HepG2 (cell line): ENCODE measurements around the gene OR52I2. TPM values are rescaled to one million over a fixed set of nuclear protein-coding genes. Genes with fewer than 3 reads are reported as not detected.

ENCODE experiments used
- ATAC-seq: fragments of 200-7000 bp; cut with Tn5 transposase; 3 replicates; pipeline ENCODE4 v1.9.1; 2020; ENCODE audit warnings: mild to moderate bottlenecking, moderate library complexity
- BruUV-seq: library from RNA; stranded (reverse); fragments of 400-500 nt; replicated peaks from 2 replicates; lab custom pipeline; 2021; lab: Mats Ljungman, UMichigan
- CTCF ChIA-PET: fragments of 300-600 bp; formaldehyde crosslinking; extraction: SDS; loops from one replicate; lab custom pipeline; 2021; ENCODE audit warnings: low total read pairs, inconsistent platforms, low intra/inter-chr PET ratio; lab: Yijun Ruan, JAX
- POLR2A ChIA-PET: fragments of 350-600 bp; sonication (Branson Sonifier 250); formaldehyde crosslinking; loops from one replicate; lab custom pipeline; 2020; ENCODE audit warnings: antibody characterized with exemption, inconsistent platforms; lab: Yijun Ruan, JAX
- DNase-seq: peaks from one replicate; pipeline ENCODE4 v3.0.0-alpha.2; 2015; ENCODE audit warnings: low spot score
- FAIRE-seq: peaks from 3 replicates; lab custom pipeline; 2011; peaks lifted over from hg19 to GRCh38; lab: Jason Lieb, UNC
- H2AFZ ChIP-seq: one replicate; pipeline ENCODE4 v1.6.1; 2011; ENCODE audit warnings: low read length, inconsistent platforms
- H3K27ac ChIP-seq: fragments of 300-600 bp; 3 replicates; pipeline ENCODE4 v1.8.0; 2011; ENCODE audit warnings: mixed run types, mild to moderate bottlenecking, mixed read lengths, low read length, inconsistent platforms; ENCODE audit not compliant: insufficient read depth; ENCODE audit errors: extremely low read length
- H3K27me3 ChIP-seq, 2 experiments: fragments of 200-600 bp in 1 of 2; 2 replicates in 1 of 2; 3 replicates in 1 of 2; pipeline versions ENCODE4 v1.6.0 to v1.8.0; 2011; ENCODE audit warnings: low read length in 2 of 2, mild to moderate bottlenecking in 2 of 2, moderate library complexity in 2 of 2, inconsistent platforms in 1 of 2; ENCODE audit not compliant: insufficient read depth in 2 of 2, control insufficient read depth in 1 of 2
- H3K36me3 ChIP-seq, 2 experiments: fragments of 200-600 bp in 1 of 2; replicated peaks in 1 of 2; 2 replicates in 1 of 2; 3 replicates in 1 of 2; pipeline versions ENCODE4 v1.5.1 to v1.8.0; 2011; ENCODE audit warnings: low read length in 2 of 2, inconsistent platforms in 1 of 2; ENCODE audit not compliant: insufficient read depth in 2 of 2, control insufficient read depth in 1 of 2
- H3K4me1 ChIP-seq: 2 replicates; pipeline ENCODE4 v1.5.1; 2012; ENCODE audit warnings: low read length, inconsistent platforms; ENCODE audit not compliant: insufficient read depth
- H3K4me2 ChIP-seq: 2 replicates; pipeline ENCODE4 v1.6.0; 2011; ENCODE audit warnings: low read depth, low read length, inconsistent platforms
- H3K4me3 ChIP-seq, 3 experiments: fragments of 200-600 bp in 1 of 3; sonication (generic), shearing (Covaris generic) in 1 of 3; replicated peaks in 1 of 3; 2 replicates each; pipeline ENCODE4 v1.5.1; 2011 to 2016; ENCODE audit warnings: low read length in 3 of 3, inconsistent platforms in 2 of 3, low read depth in 2 of 3, mild to moderate bottlenecking in 2 of 3, control low read depth in 1 of 3, mixed read lengths in 1 of 3; ENCODE audit not compliant: insufficient read depth in 1 of 3
- H3K79me2 ChIP-seq: one replicate; pipeline ENCODE4 v1.6.1; 2011; ENCODE audit warnings: low read length, inconsistent platforms; ENCODE audit not compliant: insufficient read depth
- H3K9ac ChIP-seq: 2 replicates; pipeline ENCODE4 v1.6.0; 2011; ENCODE audit warnings: mild to moderate bottlenecking, low read depth, low read length, inconsistent platforms; ENCODE audit not compliant: insufficient read depth
- H3K9me3 ChIP-seq: 2 replicates; pipeline ENCODE4 v1.5.1; 2012; ENCODE audit warnings: mild to moderate bottlenecking, low read length
- H4K20me1 ChIP-seq: 2 replicates; pipeline ENCODE4 v1.6.0; 2011; ENCODE audit warnings: inconsistent platforms, mild to moderate bottlenecking, low read length, moderate library complexity; ENCODE audit not compliant: insufficient read depth
- ADNP ChIP-seq: sonication (generic); formaldehyde crosslinking; IDR thresholded peaks from 2 replicates; pipeline ENCODE4 v1.4.0; 2020; ENCODE audit warnings: missing genetic modification reagents
- CBFB ChIP-seq: sonication (generic); formaldehyde crosslinking; IDR thresholded peaks from 2 replicates; pipeline ENCODE4 v1.4.0; 2020; ENCODE audit warnings: missing genetic modification reagents
- GLMP ChIP-seq: sonication (generic); formaldehyde crosslinking; IDR thresholded peaks from 2 replicates; pipeline ENCODE4 v1.9.0; 2021; ENCODE audit warnings: missing genetic modification reagents, mild to moderate bottlenecking, borderline replicate concordance
- GZF1 ChIP-seq: sonication (generic); formaldehyde crosslinking; IDR thresholded peaks from 2 replicates; pipeline ENCODE4 v1.5.1; 2020; ENCODE audit warnings: mild to moderate bottlenecking, missing genetic modification reagents
- SIN3B ChIP-seq: fragments of 150-350 bp; IDR thresholded peaks from 2 replicates; pipeline ENCODE4 v1.6.1; 2014; ENCODE audit warnings: low read length
- TOE1 ChIP-seq: sonication (generic); formaldehyde crosslinking; IDR thresholded peaks from 2 replicates; pipeline ENCODE4 v1.4.0; 2020; ENCODE audit warnings: mild to moderate bottlenecking, missing genetic modification reagents
- ZBTB26 ChIP-seq: IDR thresholded peaks from 2 replicates; pipeline ENCODE4 v1.6.1; 2016; ENCODE audit warnings: missing compliant biosample characterization, missing genetic modification reagents, borderline replicate concordance
- ZFP91 ChIP-seq: sonication (generic); formaldehyde crosslinking; IDR thresholded peaks from 2 replicates; pipeline ENCODE4 v1.9.0; 2022; ENCODE audit warnings: missing genetic modification reagents, mild to moderate bottlenecking, borderline replicate concordance
- ZNF160 ChIP-seq: sonication (generic); formaldehyde crosslinking; IDR thresholded peaks from 2 replicates; pipeline ENCODE4 v1.8.0; 2022; ENCODE audit warnings: mild to moderate bottlenecking, inconsistent platforms, missing genetic modification reagents
- ZNF232 ChIP-seq: sonication (generic); formaldehyde crosslinking; IDR thresholded peaks from 2 replicates; pipeline ENCODE4 v1.4.0; 2020; ENCODE audit warnings: missing genetic modification reagents, borderline replicate concordance
- ZNF343 ChIP-seq: sonication (generic); formaldehyde crosslinking; IDR thresholded peaks from 2 replicates; pipeline ENCODE4 v1.4.0; 2020; ENCODE audit warnings: mild to moderate bottlenecking, missing genetic modification reagents
- ZNF362 ChIP-seq: sonication (generic); formaldehyde crosslinking; IDR thresholded peaks from 2 replicates; pipeline ENCODE4 v1.4.0; 2020; ENCODE audit warnings: missing genetic modification reagents, mild to moderate bottlenecking, borderline replicate concordance
- ZNF460 ChIP-seq: sonication (generic); formaldehyde crosslinking; IDR thresholded peaks from 2 replicates; pipeline ENCODE4 v1.5.1; 2020; ENCODE audit warnings: missing genetic modification reagents, mild to moderate bottlenecking, borderline replicate concordance
- ZNF7 ChIP-seq: IDR thresholded peaks from 2 replicates; pipeline ENCODE4 v1.6.1; 2016; ENCODE audit warnings: missing biosample characterization, missing genetic modification reagents
- WGBS: methylation state at CpG from one replicate; pipeline ENCODE4 v1.1.6; 2017; ENCODE audit warnings: low lambda C conversion rate; 5-methylcytosine and 5-hydroxymethylcytosine counted together
- in situ Hi-C: cut with HindIII; loops from 2 replicates; pipeline ENCODE4 v1.10.0; 2017; ENCODE audit warnings: low pct_unique_long_range_greater_than_20kb; ENCODE audit not compliant: extremely low pct_ligation_motif_present
- intact Hi-C: fragments of 100-400 bp; cut with micrococcal nuclease; formaldehyde crosslinking; loops from one replicate; pipeline ENCODE4 v1.10.0; 2022; ENCODE audit not compliant: unreplicated experiment
- polyA plus RNA-seq, 8 experiments: library from polyadenylated mRNA; depleted of rRNA in 3 of 8; stranded (reverse) in 7 of 8; unstranded in 1 of 8; fragments of >200 nt; fragmentation: Illumina TruSeq in 4 of 8; extraction: Trizol in 4 of 8; gene quantifications; 2 replicates each; pipeline versions ENCODE4 v1.2.1 to v1.2.3, GENCODE V29; 2011 to 2016; ENCODE audit warnings: low read depth in 4 of 8, missing spikeins in 1 of 8, mixed read lengths in 1 of 8; ENCODE audit not compliant: insufficient read depth in 1 of 8
- total RNA-seq, 5 experiments: library from RNA; depleted of rRNA; stranded (reverse); fragments of >200 nt; fragmentation: Illumina TruSeq; extraction: Trizol; gene quantifications; 2 replicates each; pipeline ENCODE4 v1.2.3, GENCODE V29; 2016; ENCODE audit warnings: low read depth in 1 of 5

The OR52I2 gene
- total and polyA plus RNA-seq, 2 of the 13 experiments (the other 11 are each of a cell fraction or from before 2014, with no cell fraction given) = not detected

- H3K36me3 ChIP-seq = no peaks in the 10 kb centered on the region
- no peak for TF ChIP-seq CBFB (CRISPR knock-in tag)
- no peak for TF ChIP-seq ZFP91
- no peak for TF ChIP-seq ZNF232 (CRISPR knock-in tag)
- no peak for TF ChIP-seq ZBTB26 (CRISPR knock-in tag)
- TF ChIP-seq ZNF7 (CRISPR knock-in tag) = no peak
- TF ChIP-seq GZF1 = no peak
- no peak for TF ChIP-seq GLMP (CRISPR knock-in tag)
- TF ChIP-seq SIN3B = no peak
- no peak for TF ChIP-seq TOE1
- no peak for TF ChIP-seq ADNP
- TF ChIP-seq ZNF460 (CRISPR knock-in tag) = no peak
- no peak for TF ChIP-seq ZNF362 (CRISPR knock-in tag)
- no peak for TF ChIP-seq ZNF160 (CRISPR knock-in tag)
- no peak for TF ChIP-seq ZNF343
- TF ChIP-seq, all 625 proteins: peak for 0
- in situ Hi-C loops (no loop called here), intact Hi-C loops (no loop called here)
- DNase-seq (no peak), ATAC-seq (no peak), FAIRE-seq (no peak)
- no TSS peak for BruUV-seq
- POLR2A ChIA-PET = no interaction called here
- Histone ChIP-seq H3K9me3 (no peaks in the 10 kb centered on the region), H4K20me1 (no peaks in the 10 kb centered on the region), H3K27me3 (peaks cover 0 to 11% of the 10 kb centered on the region in 2 experiments; a peak in 1 of 5 replicates), H2AFZ (no peak within 1 kb of the TSS), H3K27ac (no peak within 1 kb of the TSS), H3K4me1 (peaks cover 7% of the 10 kb centered on the region; the same call in 1 of the 2 replicates), H3K79me2 (no peaks in the 10 kb centered on the region), H3K9ac (no peak within 1 kb of the TSS), H3K4me2 (no peak within 1 kb of the TSS), H3K4me3 (no peak within 1 kb of the TSS)
- 11% methylated on average over 5 of the region's 5 CpGs for WGBS
- CTCF ChIA-PET = no interaction called here
Measured at GRCh38 chr11:4544891-4545290, 36.7 kb upstream of the OR52I2 start, which contains the start of gene OR52M1. Gene OR52M1, plus strand, starts transcription at chr11:4545191. Its CDS starts 0 bp downstream, at chr11:4545191.
